HEK293 (cell line): ENCODE results near the gene DLX4.

Experiments
- CTCF ChIA-PET: fragments of 350-600 bp; formaldehyde crosslinking; extraction: SDS; loops from one replicate; lab custom pipeline; 2021; ENCODE audit warnings: antibody characterized with exemption; lab: Yijun Ruan, JAX
- POLR2A ChIA-PET: fragments of 300-600 bp; formaldehyde crosslinking; extraction: SDS; loops from one replicate; lab custom pipeline; 2020; ENCODE audit warnings: antibody characterized with exemption, inconsistent platforms; lab: Yijun Ruan, JAX
- H3K27ac ChIP-seq: fragments of 200-500 bp; sonication (Bioruptor generic); 2 replicates; pipeline ENCODE4 v1.5.1; 2014; ENCODE audit warnings: low read depth, low read length, control low read depth, inconsistent platforms; ENCODE audit errors: extremely low read depth
- H3K36me3 ChIP-seq, 2 experiments: fragments of 200-500 bp in 1 of 2; sonication (Bioruptor generic) in 1 of 2; 1 replicate in 1 of 2; 2 replicates in 1 of 2; pipeline ENCODE4 v1.5.1; 2014 to 2017; ENCODE audit warnings: inconsistent platforms in 2 of 2, low read length in 2 of 2; ENCODE audit not compliant: control insufficient read depth in 2 of 2, insufficient read depth in 1 of 2
- H3K4me1 ChIP-seq: fragments of 200-500 bp; sonication (Bioruptor generic); 2 replicates; pipeline ENCODE4 v1.5.1; 2014; ENCODE audit warnings: mild to moderate bottlenecking, low read length, inconsistent platforms; ENCODE audit not compliant: control insufficient read depth, insufficient read depth
- H3K4me3 ChIP-seq: 2 replicates; pipeline ENCODE4 v1.5.1; 2011; ENCODE audit warnings: low read depth, mild to moderate bottlenecking, control low read depth, low read length, moderate library complexity
- H3K9me3 ChIP-seq: fragments of 200-500 bp; sonication (Bioruptor generic); 2 replicates; pipeline ENCODE4 v1.5.1; 2014; ENCODE audit warnings: low read depth, low read length, inconsistent platforms; ENCODE audit not compliant: control insufficient read depth, insufficient read depth
- EGR2 ChIP-seq: fragments of 450-650 bp; formaldehyde crosslinking; IDR thresholded peaks from 2 replicates; pipeline ENCODE4 v1.5.1; 2016; ENCODE audit warnings: low read depth, missing biosample characterization, missing genetic modification characterization
- GLIS1 ChIP-seq: fragments of 450-650 bp; formaldehyde crosslinking; IDR thresholded peaks from 2 replicates; pipeline ENCODE4 v1.5.1; 2016; ENCODE audit warnings: missing biosample characterization, missing genetic modification characterization
- KLF9 ChIP-seq: fragments of 450-650 bp; formaldehyde crosslinking; IDR thresholded peaks from 2 replicates; pipeline ENCODE4 v1.5.1; 2016; ENCODE audit warnings: missing biosample characterization, missing genetic modification characterization, low read depth
- PATZ1 ChIP-seq: fragments of 450-650 bp; formaldehyde crosslinking; IDR thresholded peaks from 2 replicates; pipeline ENCODE4 v1.5.1; 2016; ENCODE audit warnings: missing biosample characterization, missing genetic modification characterization
- PRDM10 ChIP-seq: fragments of 450-650 bp; formaldehyde crosslinking; IDR thresholded peaks from 2 replicates; pipeline ENCODE4 v1.5.1; 2016; ENCODE audit warnings: missing biosample characterization, missing genetic modification characterization
- ZFHX2 ChIP-seq: fragments of 450-650 bp; formaldehyde crosslinking; conservative IDR thresholded peaks from 2 replicates; pipeline ENCODE4 v1.5.1; 2016; ENCODE audit warnings: missing biosample characterization, missing genetic modification characterization
- ZNF202 ChIP-seq: fragments of 450-650 bp; formaldehyde crosslinking; IDR thresholded peaks from 2 replicates; pipeline ENCODE4 v1.5.1; 2016; ENCODE audit warnings: missing biosample characterization, missing genetic modification characterization, borderline replicate concordance
- ZNF324 ChIP-seq: fragments of 450-650 bp; formaldehyde crosslinking; IDR thresholded peaks from 2 replicates; pipeline ENCODE4 v1.5.1; 2016; ENCODE audit warnings: missing biosample characterization, missing genetic modification characterization
- ZNF404 ChIP-seq: fragments of 450-650 bp; formaldehyde crosslinking; IDR thresholded peaks from 2 replicates; pipeline ENCODE4 v1.5.1; 2017; ENCODE audit warnings: missing biosample characterization, missing genetic modification characterization
- ZNF600 ChIP-seq: fragments of 450-650 bp; formaldehyde crosslinking; IDR thresholded peaks from 2 replicates; pipeline ENCODE4 v1.5.1; 2016; ENCODE audit warnings: missing biosample characterization, missing genetic modification characterization
- ZNF664 ChIP-seq: fragments of 450-650 bp; formaldehyde crosslinking; IDR thresholded peaks from 2 replicates; pipeline ENCODE4 v1.5.1; 2016; ENCODE audit warnings: missing biosample characterization, missing genetic modification characterization
- ZNF701 ChIP-seq: fragments of 450-650 bp; formaldehyde crosslinking; IDR thresholded peaks from 2 replicates; pipeline ENCODE4 v1.5.1; 2016; ENCODE audit warnings: missing biosample characterization, missing genetic modification characterization
- TF ChIP-seq, protein P1 (sequence below): fragments of 450-650 bp; formaldehyde crosslinking; IDR thresholded peaks from 2 replicates; pipeline ENCODE4 v1.5.1; 2016; ENCODE audit warnings: missing biosample characterization, missing genetic modification characterization
- TF ChIP-seq, protein P2 (sequence below): fragments of 450-650 bp; formaldehyde crosslinking; IDR thresholded peaks from 2 replicates; pipeline ENCODE4 v1.5.1; 2016; ENCODE audit warnings: missing biosample characterization, missing genetic modification characterization, borderline replicate concordance

DLX4 gene

GRCh38 chr17:49985310-49985990 lies 16.5 kb downstream of the DLX4 start:
- no peak overlapping the region for H3K4me3 ChIP-seq
- POLR2A ChIA-PET: no interaction called here
- peaks cover 2% of the 10 kb centered on the region; the same call in 1 of the 2 replicates for H3K4me1 ChIP-seq
- H3K27ac ChIP-seq: no peak overlapping the region
- H3K9me3 ChIP-seq: no peaks in the 10 kb centered on the region
- H3K36me3 ChIP-seq: no peaks in the 10 kb centered on the region
- TF ChIP-seq ZNF701 (tag by site-specific recombination) (no peak), ZNF600 (tag by site-specific recombination) (peak; percentile 86), PATZ1 (tag by site-specific recombination) (0 out of 2 replicates have a peak, but pooled peaks have one; percentile 16)
- CTCF ChIA-PET: interaction anchor here (0.6 to 7.9 kb wide), 6 partner anchors 9 to 102 kb away, joined by 3 to 67 read pairs (median 4); partner anchors contain the start of gene DLX3

- TF ChIP-seq ZFHX2 (tag by site-specific recombination) (peak; percentile 65), ZNF404 (tag by site-specific recombination) (no peak), ZNF324 (no peak), ZNF202 (tag by site-specific recombination) (no peak), EGR2 (peak; percentile 59), ZNF664 (tag by site-specific recombination) (peak; percentile 97)
- TF ChIP-seq, protein P1, sequence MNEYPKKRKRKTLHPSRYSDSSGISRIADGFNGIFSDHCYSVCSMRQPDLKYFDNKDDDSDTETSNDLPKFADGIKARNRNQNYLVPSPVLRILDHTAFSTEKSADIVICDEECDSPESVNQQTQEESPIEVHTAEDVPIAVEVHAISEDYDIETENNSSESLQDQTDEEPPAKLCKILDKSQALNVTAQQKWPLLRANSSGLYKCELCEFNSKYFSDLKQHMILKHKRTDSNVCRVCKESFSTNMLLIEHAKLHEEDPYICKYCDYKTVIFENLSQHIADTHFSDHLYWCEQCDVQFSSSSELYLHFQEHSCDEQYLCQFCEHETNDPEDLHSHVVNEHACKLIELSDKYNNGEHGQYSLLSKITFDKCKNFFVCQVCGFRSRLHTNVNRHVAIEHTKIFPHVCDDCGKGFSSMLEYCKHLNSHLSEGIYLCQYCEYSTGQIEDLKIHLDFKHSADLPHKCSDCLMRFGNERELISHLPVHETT (tag by site-specific recombination): no peak
- CTCF ChIA-PET: interaction anchor here (0.7 to 7.9 kb wide), 7 partner anchors 8 to 430 kb away, joined by 3 to 67 read pairs (median 4); partner anchors contain the start of gene DLX3
- H3K27ac ChIP-seq: no peak overlapping the region
- no peaks in the 10 kb centered on the region; the same call in 1 of the 2 replicates for H3K4me1 ChIP-seq
- no peaks in the 10 kb centered on the region for H3K9me3 ChIP-seq
- H3K36me3 ChIP-seq: no peaks in the 10 kb centered on the region
- no peak overlapping the region for H3K4me3 ChIP-seq
- POLR2A ChIA-PET: interaction anchor here (0.5 kb wide), 1 partner anchor 19 kb away, joined by 3 read pairs; no protein-coding TSS in a partner anchor
Measured at GRCh38 chr17:49986396-49987289, 17.7 kb downstream of the DLX4 start.

GRCh38 chr17:49987290-49987585 lies 18.2 kb downstream of the DLX4 start:
- Histone ChIP-seq H3K9me3 (no peaks in the 10 kb centered on the region), H3K36me3 (no peaks in the 10 kb centered on the region), H3K4me1 (no peaks in the 10 kb centered on the region; the same call in 1 of the 2 replicates), H3K27ac (no peak overlapping the region), H3K4me3 (no peak overlapping the region)
- CTCF ChIA-PET: interaction anchor here (1.0 to 7.9 kb wide), 6 partner anchors 10 to 431 kb away, joined by 3 to 67 read pairs (median 4); no protein-coding TSS in a partner anchor
- TF ChIP-seq KLF9 (no peak), GLIS1 (tag by site-specific recombination) (no peak), PRDM10 (tag by site-specific recombination) (no peak)
- TF ChIP-seq, protein P2, sequence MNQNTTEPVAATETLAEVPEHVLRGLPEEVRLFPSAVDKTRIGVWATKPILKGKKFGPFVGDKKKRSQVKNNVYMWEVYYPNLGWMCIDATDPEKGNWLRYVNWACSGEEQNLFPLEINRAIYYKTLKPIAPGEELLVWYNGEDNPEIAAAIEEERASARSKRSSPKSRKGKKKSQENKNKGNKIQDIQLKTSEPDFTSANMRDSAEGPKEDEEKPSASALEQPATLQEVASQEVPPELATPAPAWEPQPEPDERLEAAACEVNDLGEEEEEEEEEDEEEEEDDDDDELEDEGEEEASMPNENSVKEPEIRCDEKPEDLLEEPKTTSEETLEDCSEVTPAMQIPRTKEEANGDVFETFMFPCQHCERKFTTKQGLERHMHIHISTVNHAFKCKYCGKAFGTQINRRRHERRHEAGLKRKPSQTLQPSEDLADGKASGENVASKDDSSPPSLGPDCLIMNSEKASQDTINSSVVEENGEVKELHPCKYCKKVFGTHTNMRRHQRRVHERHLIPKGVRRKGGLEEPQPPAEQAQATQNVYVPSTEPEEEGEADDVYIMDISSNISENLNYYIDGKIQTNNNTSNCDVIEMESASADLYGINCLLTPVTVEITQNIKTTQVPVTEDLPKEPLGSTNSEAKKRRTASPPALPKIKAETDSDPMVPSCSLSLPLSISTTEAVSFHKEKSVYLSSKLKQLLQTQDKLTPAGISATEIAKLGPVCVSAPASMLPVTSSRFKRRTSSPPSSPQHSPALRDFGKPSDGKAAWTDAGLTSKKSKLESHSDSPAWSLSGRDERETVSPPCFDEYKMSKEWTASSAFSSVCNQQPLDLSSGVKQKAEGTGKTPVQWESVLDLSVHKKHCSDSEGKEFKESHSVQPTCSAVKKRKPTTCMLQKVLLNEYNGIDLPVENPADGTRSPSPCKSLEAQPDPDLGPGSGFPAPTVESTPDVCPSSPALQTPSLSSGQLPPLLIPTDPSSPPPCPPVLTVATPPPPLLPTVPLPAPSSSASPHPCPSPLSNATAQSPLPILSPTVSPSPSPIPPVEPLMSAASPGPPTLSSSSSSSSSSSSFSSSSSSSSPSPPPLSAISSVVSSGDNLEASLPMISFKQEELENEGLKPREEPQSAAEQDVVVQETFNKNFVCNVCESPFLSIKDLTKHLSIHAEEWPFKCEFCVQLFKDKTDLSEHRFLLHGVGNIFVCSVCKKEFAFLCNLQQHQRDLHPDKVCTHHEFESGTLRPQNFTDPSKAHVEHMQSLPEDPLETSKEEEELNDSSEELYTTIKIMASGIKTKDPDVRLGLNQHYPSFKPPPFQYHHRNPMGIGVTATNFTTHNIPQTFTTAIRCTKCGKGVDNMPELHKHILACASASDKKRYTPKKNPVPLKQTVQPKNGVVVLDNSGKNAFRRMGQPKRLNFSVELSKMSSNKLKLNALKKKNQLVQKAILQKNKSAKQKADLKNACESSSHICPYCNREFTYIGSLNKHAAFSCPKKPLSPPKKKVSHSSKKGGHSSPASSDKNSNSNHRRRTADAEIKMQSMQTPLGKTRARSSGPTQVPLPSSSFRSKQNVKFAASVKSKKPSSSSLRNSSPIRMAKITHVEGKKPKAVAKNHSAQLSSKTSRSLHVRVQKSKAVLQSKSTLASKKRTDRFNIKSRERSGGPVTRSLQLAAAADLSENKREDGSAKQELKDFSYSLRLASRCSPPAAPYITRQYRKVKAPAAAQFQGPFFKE (tag by site-specific recombination): no peak
- TF ChIP-seq, all 188 proteins: peak for 0
- POLR2A ChIA-PET: interaction anchor here (0.5 kb wide), 1 partner anchor 18 kb away, joined by 3 read pairs; no protein-coding TSS in a partner anchor
